Breast epithelium (tissue), 4 donors: ENCODE measurements around the gene MYO18B. TPM values are rescaled to one million over a fixed set of nuclear protein-coding genes. Genes with fewer than 3 reads are reported as not detected.

ENCODE experiments used
- DNase-seq, 2 donors: peaks; one replicate each; pipeline ENCODE4 v3.0.0-alpha.2; 2019; ENCODE audit warnings: low spot score in 2 of 2
- H3K27ac ChIP-seq, 2 donors: fragments of 200-600 bp; sonication (generic) in 1 of 2; one replicate each; pipeline ENCODE4 v1.5.1; 2016 to 2019; ENCODE audit warnings: mild to moderate bottlenecking in 1 of 2
- H3K27me3 ChIP-seq, 2 donors: fragments of 200-600 bp; sonication (generic) in 1 of 2; one replicate each; pipeline versions ENCODE4 v1.5.1 to v1.6.0; 2017 to 2019; ENCODE audit warnings: control low read depth in 1 of 2, mild to moderate bottlenecking in 1 of 2
- H3K36me3 ChIP-seq: fragments of 200-600 bp; one replicate; pipeline ENCODE4 v1.5.1; 2019
- H3K4me1 ChIP-seq, 2 donors: fragments of 200-600 bp; sonication (generic); one replicate each; pipeline ENCODE4 v1.5.1; 2016 to 2019; ENCODE audit warnings: control low read depth in 1 of 2
- H3K4me3 ChIP-seq, 3 donors: fragments of 200-600 bp; sonication (generic); 1 replicate in 2 of 3; 2 replicates in 1 of 3; pipeline ENCODE4 v1.5.1; 2016 to 2019; ENCODE audit warnings: mild to moderate bottlenecking in 3 of 3, moderate library complexity in 2 of 3
- H3K9me3 ChIP-seq, 2 donors: fragments of 200-600 bp; sonication (generic) in 1 of 2; one replicate each; pipeline ENCODE4 v1.5.1; 2016 to 2019; ENCODE audit warnings: control low read depth in 1 of 2
- CTCF ChIP-seq, 3 donors: fragments of 450-650 bp; IDR thresholded peaks; one replicate each; pipeline ENCODE4 v1.5.1; 2016 to 2017; ENCODE audit warnings: antibody characterized with exemption in 3 of 3, mild to moderate bottlenecking in 3 of 3, moderate library complexity in 3 of 3
- POLR2A ChIP-seq: fragments of 450-650 bp; IDR thresholded peaks from one replicate; pipeline ENCODE4 v1.6.1; 2016; ENCODE audit warnings: antibody characterized with exemption, mild to moderate bottlenecking, moderate library complexity
- POLR2AphosphoS5 ChIP-seq, 3 donors: sonication (generic); formaldehyde crosslinking; IDR thresholded peaks; one replicate each; pipeline ENCODE4 v1.6.1; 2017; ENCODE audit warnings: antibody characterized with exemption in 3 of 3
- intact Hi-C: fragments of 100-400 bp; cut with DNase I; formaldehyde crosslinking; loops from one replicate; pipeline ENCODE4 v1.15.1; 2023; ENCODE audit warnings: low total_unique reads
- total RNA-seq, 3 donors: library from RNA; depleted of rRNA; stranded (reverse); fragments of >200 nt; gene quantifications; one replicate each; pipeline ENCODE4 v1.1.0, GENCODE V29; 2016

The MYO18B gene
- total RNA-seq, 3 donors from 2014 or later: under 0.01 to 0.16 (median 0.15) TPM

DNA sequence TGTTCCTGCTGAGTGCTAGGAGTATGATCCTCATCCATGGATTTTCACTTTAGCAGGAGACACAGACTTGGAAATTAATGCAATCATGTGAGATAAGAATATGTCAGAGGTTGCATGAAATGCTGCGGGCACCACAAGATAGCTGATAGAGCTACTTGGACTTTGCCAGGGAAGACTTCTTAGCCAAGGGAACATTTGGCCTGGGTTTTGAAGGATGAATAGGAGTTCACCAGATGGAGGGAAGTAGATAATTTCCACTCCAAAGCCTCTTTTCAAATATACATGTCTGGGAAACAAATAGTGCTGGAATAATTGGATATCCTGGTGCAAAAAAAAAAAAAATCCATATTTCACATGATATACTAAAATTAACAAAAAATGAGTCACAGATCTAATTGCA is 44.2 kb downstream of the MYO18B start:
- DNase-seq: no peak
- intact Hi-C loops: no loop called here
- Histone ChIP-seq H3K4me3 (no peak overlapping the region), H3K27ac (no peak overlapping the region), H3K9me3 (no peaks in the 10 kb centered on the region), H3K27me3 (no peaks in the 10 kb centered on the region), H3K4me1 (no peaks in the 10 kb centered on the region), H3K36me3 (no peaks in the 10 kb centered on the region)
- TF ChIP-seq POLR2A: no peak
- TF ChIP-seq POLR2AphosphoS5 (IDR thresholded peaks at IDR 0.05): no peak
- no peak for TF ChIP-seq CTCF (IDR thresholded peaks at IDR 0.05)

GRCh38 chr22:25791556-25791955 is 49.6 kb downstream of the MYO18B start:
- H3K36me3 ChIP-seq: no peaks in the 10 kb centered on the region
- no peak for DNase-seq
- no peak overlapping the region for H3K27ac ChIP-seq
- TF ChIP-seq POLR2AphosphoS5 (IDR thresholded peaks at IDR 0.05) (no peak), CTCF (IDR thresholded peaks at IDR 0.05) (no peak), POLR2A (no peak)
- intact Hi-C loops: no loop called here
- no peak overlapping the region for H3K4me3 ChIP-seq
- peaks cover 0 to 6% of the 10 kb centered on the region in 2 donors for H3K27me3 ChIP-seq
- no peaks in the 10 kb centered on the region for H3K9me3 ChIP-seq
- no peaks in the 10 kb centered on the region for H3K4me1 ChIP-seq

- H3K27ac ChIP-seq: no peak overlapping the region
- H3K9me3 ChIP-seq: no peaks in the 10 kb centered on the region
- H3K36me3 ChIP-seq: no peaks in the 10 kb centered on the region
- H3K4me3 ChIP-seq: no peak overlapping the region
- H3K27me3 ChIP-seq: peaks cover 0 to 9% of the 10 kb centered on the region in 2 donors
- DNase-seq: no peak
- H3K4me1 ChIP-seq: no peaks in the 10 kb centered on the region
- intact Hi-C loops: no loop called here
- no peak for TF ChIP-seq POLR2AphosphoS5 (IDR thresholded peaks at IDR 0.05)
Measured at GRCh38 chr22:25795478-25795877, 53.5 kb downstream of the MYO18B start.

GRCh38 chr22:25797498-25798290 is 55.7 kb downstream of the MYO18B start:
- Histone ChIP-seq H3K9me3 (no peaks in the 10 kb centered on the region), H3K4me1 (no peaks in the 10 kb centered on the region), H3K27me3 (peaks cover 0 to 11% of the 10 kb centered on the region in 2 donors), H3K36me3 (no peaks in the 10 kb centered on the region), H3K4me3 (no peak overlapping the region), H3K27ac (no peak overlapping the region)
- intact Hi-C loops: loop anchor here (2.0 kb wide), 1 partner anchor 75 kb away; no protein-coding TSS in a partner anchor
- TF ChIP-seq POLR2A (no peak), POLR2AphosphoS5 (IDR thresholded peaks at IDR 0.05) (no peak), CTCF (IDR thresholded peaks at IDR 0.05) (no peak)
- no peak for DNase-seq

GRCh38 chr22:25800766-25801165 is 58.8 kb downstream of the MYO18B start:
- Histone ChIP-seq H3K27ac (no peak overlapping the region), H3K9me3 (no peaks in the 10 kb centered on the region), H3K4me3 (no peak overlapping the region), H3K36me3 (no peaks in the 10 kb centered on the region), H3K27me3 (peaks cover 0 to 12% of the 10 kb centered on the region in 2 donors), H3K4me1 (no peaks in the 10 kb centered on the region)
- no peak for TF ChIP-seq POLR2A
- no peak for TF ChIP-seq POLR2AphosphoS5 (IDR thresholded peaks at IDR 0.05)
- no peak for TF ChIP-seq CTCF (IDR thresholded peaks at IDR 0.05)
- DNase-seq: no peak
- intact Hi-C loops: no loop called here
